PC-9 (cell line): ENCODE results near the gene ELOVL1. TPM values are rescaled to one million over a fixed set of nuclear protein-coding genes. Genes with fewer than 3 reads are reported as not detected.

Experiments
- BruUV-seq: library from RNA; stranded (reverse); fragments of 400-500 nt; replicated peaks from 2 replicates; lab custom pipeline; 2021; lab: Mats Ljungman, UMichigan
- CTCF ChIA-PET: fragments of 300-600 bp; sonication (Branson Sonifier 250); formaldehyde crosslinking; loops from one replicate; lab custom pipeline; 2022; ENCODE audit warnings: antibody characterized with exemption; lab: Charles Lee
- POLR2A ChIA-PET: fragments of 300-600 bp; sonication (Branson Sonifier 250); formaldehyde crosslinking; loops from one replicate; lab custom pipeline; 2022; ENCODE audit warnings: antibody characterized with exemption; ENCODE audit not compliant: unreplicated experiment; lab: Charles Lee
- DNase-seq, 2 experiments: peaks; one replicate each; pipeline versions ENCODE4 v3.0.0 to v3.0.0-alpha.2; 2015 to 2022; ENCODE audit warnings: mixed read lengths in 1 of 2
- H2AFZ ChIP-seq: fragments of 200-600 bp; sonication (generic); 2 replicates; pipeline ENCODE4 v1.8.1; 2017; ENCODE audit warnings: antibody characterized with exemption
- H3F3A ChIP-seq: fragments of 200-600 bp; sonication (generic); 2 replicates; pipeline ENCODE4 v1.8.1; 2017; ENCODE audit warnings: antibody characterized with exemption, mild to moderate bottlenecking, low read depth; ENCODE audit not compliant: insufficient read depth
- H3K27ac ChIP-seq: fragments of 200-600 bp; sonication (generic); 2 replicates; pipeline ENCODE4 v1.6.1; 2016; ENCODE audit warnings: mixed run types
- H3K27me3 ChIP-seq: fragments of 200-600 bp; sonication (generic); 2 replicates; pipeline ENCODE4 v1.6.1; 2016; ENCODE audit warnings: low read depth, mixed run types; ENCODE audit not compliant: insufficient read depth
- H3K36me3 ChIP-seq: fragments of 200-600 bp; sonication (generic); 2 replicates; pipeline ENCODE4 v1.6.1; 2016; ENCODE audit warnings: low read depth, mixed run types
- H3K4me1 ChIP-seq: fragments of 200-600 bp; sonication (generic); replicated peaks from 2 replicates; pipeline ENCODE4 v1.6.1; 2016; ENCODE audit warnings: mixed run types; ENCODE audit not compliant: insufficient read depth
- H3K4me2 ChIP-seq: fragments of 200-600 bp; sonication (generic); 2 replicates; pipeline ENCODE4 v1.6.1; 2017; ENCODE audit warnings: mixed run types
- H3K4me3 ChIP-seq: fragments of 200-600 bp; sonication (generic); 2 replicates; pipeline ENCODE4 v1.6.1; 2016; ENCODE audit warnings: mixed run types
- H3K79me2 ChIP-seq: fragments of 200-600 bp; sonication (generic); 2 replicates; pipeline ENCODE4 v1.6.1; 2017; ENCODE audit warnings: low read depth, mixed run types
- H3K9me2 ChIP-seq: fragments of 200-600 bp; sonication (generic); 2 replicates; pipeline ENCODE4 v1.8.1; 2017; ENCODE audit warnings: mild to moderate bottlenecking; ENCODE audit not compliant: insufficient read depth
- H3K9me3 ChIP-seq: fragments of 200-600 bp; sonication (generic); 2 replicates; pipeline ENCODE4 v1.8.1; 2016; ENCODE audit warnings: low read depth; ENCODE audit not compliant: insufficient read depth
- H4K20me1 ChIP-seq: fragments of 200-600 bp; sonication (generic); 2 replicates; pipeline ENCODE4 v1.8.1; 2017; ENCODE audit not compliant: insufficient read depth
- CTCF ChIP-seq: fragments of 200-600 bp; sonication (generic); conservative IDR thresholded peaks from 2 replicates; pipeline ENCODE4 v1.6.1; 2017; ENCODE audit warnings: mixed run types, antibody characterized with exemption, mild to moderate bottlenecking, moderate library complexity
- EZH2 ChIP-seq: fragments of 200-600 bp; sonication (generic); IDR thresholded peaks from 2 replicates; pipeline ENCODE4 v1.8.0; 2017; ENCODE audit warnings: antibody characterized with exemption, low read depth
- intact Hi-C: fragments of 100-400 bp; cut with micrococcal nuclease; formaldehyde crosslinking; loops from one replicate; pipeline ENCODE4 v1.10.0; 2022; ENCODE audit not compliant: unreplicated experiment
- total RNA-seq: library from RNA; stranded (reverse); gene quantifications from 2 replicates; pipeline ENCODE4 v1.2.3, GENCODE V29; 2021

The ELOVL1 gene
- total RNA-seq, 1 experiment from 2014 or later: 131 TPM

GRCh38 chr1:43325381-43325780 is 42.4 kb downstream of the ELOVL1 start:
- no peaks in the 10 kb centered on the region for H3F3A ChIP-seq
- CTCF ChIA-PET: no interaction called here
- no peak for DNase-seq
- H3K4me3 ChIP-seq: no peak overlapping the region
- H3K27me3 ChIP-seq: no peaks in the 10 kb centered on the region
- no peak for TF ChIP-seq EZH2
- no peak for TF ChIP-seq CTCF
- peaks cover 10% of the 10 kb centered on the region for H3K4me1 ChIP-seq
- no peaks in the 10 kb centered on the region for H3K36me3 ChIP-seq
- no peaks in the 10 kb centered on the region for H3K9me2 ChIP-seq
- H3K4me2 ChIP-seq: no peak overlapping the region
- H3K79me2 ChIP-seq: no peaks in the 10 kb centered on the region
- no peak overlapping the region for H3K27ac ChIP-seq
- intact Hi-C loops: no loop called here
- no TSS peak for BruUV-seq
- H4K20me1 ChIP-seq: no peaks in the 10 kb centered on the region
- H2AFZ ChIP-seq: no peak overlapping the region
- POLR2A ChIA-PET: no interaction called here
- peaks cover 4% of the 10 kb centered on the region; the same call in 1 of the 2 replicates for H3K9me3 ChIP-seq

- H3K27me3 ChIP-seq: no peaks in the 10 kb centered on the region
- H3K9me2 ChIP-seq: no peaks in the 10 kb centered on the region
- H3K4me3 ChIP-seq: no peak overlapping the region
- no peak overlapping the region for H3K4me2 ChIP-seq
- no peaks in the 10 kb centered on the region for H4K20me1 ChIP-seq
- BruUV-seq: no TSS peak
- no peaks in the 10 kb centered on the region for H3F3A ChIP-seq
- ChIA-PET CTCF (no interaction called here), POLR2A (no interaction called here)
- H3K27ac ChIP-seq: no peak overlapping the region
- TF ChIP-seq CTCF (no peak), EZH2 (no peak)
- peaks cover 4% of the 10 kb centered on the region; the same call in 1 of the 2 replicates for H3K9me3 ChIP-seq
- peaks cover 4% of the 10 kb centered on the region for H3K4me1 ChIP-seq
- DNase-seq: no peak
- no peaks in the 10 kb centered on the region for H3K79me2 ChIP-seq
- H2AFZ ChIP-seq: no peak overlapping the region
- intact Hi-C loops: loop anchor here (5.0 kb wide), 1 partner anchor 38 kb away; the partner anchor contains the start of gene C1orf210
- no peaks in the 10 kb centered on the region for H3K36me3 ChIP-seq
Measured at GRCh38 chr1:43324810-43325209, 43.0 kb downstream of the ELOVL1 start.

DNA sequence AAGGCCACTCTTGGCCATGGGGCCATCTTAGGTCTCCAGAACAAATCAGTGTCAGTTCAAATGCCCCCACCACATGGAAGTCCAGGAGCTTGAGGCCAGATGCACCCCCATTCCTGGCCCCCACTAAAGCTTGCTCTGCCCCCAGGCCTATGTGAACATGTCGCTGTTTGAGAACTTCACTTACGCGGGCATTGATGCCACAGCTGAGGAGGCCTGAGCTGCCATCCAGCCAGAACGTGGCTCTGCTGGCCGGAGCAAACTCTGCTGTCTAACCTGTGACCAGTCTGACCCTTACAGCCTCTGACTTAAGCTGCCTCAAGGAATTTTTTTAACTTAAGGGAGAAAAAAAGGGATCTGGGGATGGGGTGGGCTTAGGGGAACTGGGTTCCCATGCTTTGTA is 45.3 kb downstream of the ELOVL1 start:
- DNase-seq: no peak
- Histone ChIP-seq H3K27ac (no peak overlapping the region), H3K27me3 (no peaks in the 10 kb centered on the region), H3K36me3 (no peaks in the 10 kb centered on the region), H4K20me1 (no peaks in the 10 kb centered on the region), H3K79me2 (no peaks in the 10 kb centered on the region), H3K9me3 (no peaks in the 10 kb centered on the region; the same call in 1 of the 2 replicates), H3K4me3 (no peak overlapping the region), H3K9me2 (no peaks in the 10 kb centered on the region), H3K4me2 (no peak overlapping the region), H2AFZ (no peak overlapping the region), H3K4me1 (no peaks in the 10 kb centered on the region; the same call in 1 of the 2 replicates), H3F3A (peaks cover 3% of the 10 kb centered on the region; the same call in 1 of the 2 replicates)
- ChIA-PET CTCF (no interaction called here), POLR2A (no interaction called here)
- no peak for TF ChIP-seq EZH2
- no peak for TF ChIP-seq CTCF
- intact Hi-C loops: loop anchor here (5.0 kb wide), 1 partner anchor 35 kb away; the partner anchor contains the start of gene C1orf210
- no TSS peak for BruUV-seq
